KMS-11 (cell line): ENCODE results near the gene MYO15A.

Experiments used
- H2AFZ ChIP-seq: fragments of 200-600 bp; sonication (generic); 2 replicates; pipeline ENCODE4 v1.6.1; 2016; ENCODE audit warnings: antibody characterized with exemption, mixed run types, low read depth
- H3K27ac ChIP-seq: fragments of 200-600 bp; sonication (generic); 2 replicates; pipeline ENCODE4 v1.6.1; 2016; ENCODE audit warnings: mild to moderate bottlenecking, mixed run types
- H3K27me3 ChIP-seq: fragments of 200-600 bp; sonication (generic); 2 replicates; pipeline ENCODE4 v1.6.1; 2017; ENCODE audit warnings: mild to moderate bottlenecking, low read depth, mixed run types, moderate library complexity; ENCODE audit not compliant: insufficient read depth
- H3K36me3 ChIP-seq: fragments of 200-600 bp; sonication (generic); 2 replicates; pipeline ENCODE4 v1.6.1; 2017; ENCODE audit warnings: mild to moderate bottlenecking, mixed run types; ENCODE audit not compliant: insufficient read depth
- H3K4me1 ChIP-seq: fragments of 200-600 bp; sonication (generic); 2 replicates; pipeline ENCODE4 v1.6.1; 2016; ENCODE audit warnings: mild to moderate bottlenecking, low read depth, mixed run types; ENCODE audit not compliant: poor library complexity, severe bottlenecking
- H3K4me2 ChIP-seq: fragments of 200-600 bp; sonication (generic); 2 replicates; pipeline ENCODE4 v1.7.0; 2016; ENCODE audit warnings: mild to moderate bottlenecking, mixed run types
- H3K4me3 ChIP-seq: fragments of 200-600 bp; sonication (generic); IDR thresholded peaks from 2 replicates; pipeline ENCODE4 v1.6.1; 2017; ENCODE audit warnings: low read depth, low read length, mixed read lengths; ENCODE audit not compliant: insufficient read depth
- H3K79me2 ChIP-seq: fragments of 200-600 bp; sonication (generic); 2 replicates; pipeline ENCODE4 v1.6.1; 2016; ENCODE audit warnings: low read depth, mixed run types; ENCODE audit not compliant: insufficient read depth
- H3K9ac ChIP-seq: fragments of 200-600 bp; sonication (generic); 2 replicates; pipeline ENCODE4 v1.6.1; 2016; ENCODE audit warnings: mild to moderate bottlenecking, mixed run types
- H4K20me1 ChIP-seq: fragments of 200-600 bp; sonication (generic); 2 replicates; pipeline ENCODE4 v1.6.1; 2016; ENCODE audit warnings: mild to moderate bottlenecking, mixed run types; ENCODE audit not compliant: insufficient read depth
- CTCF ChIP-seq: fragments of 200-600 bp; sonication (generic); conservative IDR thresholded peaks from 2 replicates; pipeline ENCODE4 v1.6.1; 2017; ENCODE audit warnings: low read depth, mild to moderate bottlenecking, antibody characterized with exemption, low read length, moderate library complexity, mixed read lengths

The MYO15A gene

GRCh38 chr17:18122990-18123753 lies 14.6 kb downstream of the MYO15A start:
- no peak overlapping the region for H3K4me3 ChIP-seq
- H3K4me1 ChIP-seq, result no peaks in the 10 kb centered on the region

GRCh38 chr17:18124345-18125126 lies 16.0 kb downstream of the MYO15A start:
- TF ChIP-seq CTCF, result no peak
- H3K79me2 ChIP-seq, result no peaks in the 10 kb centered on the region
- H3K27me3 ChIP-seq, result no peaks in the 10 kb centered on the region
- no peak overlapping the region for H3K4me3 ChIP-seq
- H3K9ac ChIP-seq, result no peak overlapping the region
- no peak overlapping the region for H2AFZ ChIP-seq
- H4K20me1 ChIP-seq, result no peaks in the 10 kb centered on the region
- no peaks in the 10 kb centered on the region for H3K4me1 ChIP-seq
- no peak overlapping the region for H3K27ac ChIP-seq
- no peak overlapping the region for H3K4me2 ChIP-seq
- no peaks in the 10 kb centered on the region for H3K36me3 ChIP-seq

More at GRCh38 chr17:18122990-18123753, 14.6 kb downstream of the MYO15A start:
- Histone ChIP-seq H3K9ac (no peak overlapping the region), H3K79me2 (no peaks in the 10 kb centered on the region), H2AFZ (no peak overlapping the region), H3K36me3 (no peaks in the 10 kb centered on the region), H3K27me3 (no peaks in the 10 kb centered on the region), H4K20me1 (no peaks in the 10 kb centered on the region), H3K4me2 (no peak overlapping the region), H3K27ac (no peak overlapping the region)
- TF ChIP-seq CTCF, result no peak

GRCh38 chr17:18129041-18129502 lies 20.5 kb downstream of the MYO15A start:
- no peaks in the 10 kb centered on the region for H4K20me1 ChIP-seq
- no peak overlapping the region for H3K4me2 ChIP-seq
- no peaks in the 10 kb centered on the region for H3K36me3 ChIP-seq
- H3K27ac ChIP-seq, result no peak overlapping the region
- H3K9ac ChIP-seq, result no peak overlapping the region
- no peak overlapping the region for H3K4me3 ChIP-seq
- H3K27me3 ChIP-seq, result no peaks in the 10 kb centered on the region
- H3K79me2 ChIP-seq, result no peaks in the 10 kb centered on the region
- H2AFZ ChIP-seq, result no peak overlapping the region
- no peaks in the 10 kb centered on the region for H3K4me1 ChIP-seq
- no peak for TF ChIP-seq CTCF

- Histone ChIP-seq H3K36me3 (no peaks in the 10 kb centered on the region), H3K79me2 (no peaks in the 10 kb centered on the region), H4K20me1 (no peaks in the 10 kb centered on the region), H3K27me3 (no peaks in the 10 kb centered on the region), H3K4me1 (no peaks in the 10 kb centered on the region), H2AFZ (no peak overlapping the region), H3K9ac (no peak overlapping the region), H3K27ac (no peak overlapping the region), H3K4me3 (no peak overlapping the region), H3K4me2 (no peak overlapping the region)
- no peak for TF ChIP-seq CTCF
Measured at GRCh38 chr17:18132711-18133110, 24.2 kb downstream of the MYO15A start.
